Lung (tissue), 12 donors: ENCODE measurements around the gene NAALADL2. TPM values are rescaled to one million over a fixed set of nuclear protein-coding genes. Genes with fewer than 3 reads are reported as not detected.

Source experiments
- ATAC-seq: fragments of 200-7000 bp; cut with Tn5 transposase; one replicate; pipeline ENCODE4 v1.9.1; 2020; ENCODE audit warnings: moderate number of reproducible peaks; ENCODE audit not compliant: insufficient read depth, low FRiP score
- DNase-seq, 3 donors: peaks; one replicate each; pipeline ENCODE4 v3.0.0-alpha.2; 2013 to 2017
- H3K27ac ChIP-seq, 2 donors: one replicate each; pipeline ENCODE4 v1.5.1; 2013; ENCODE audit warnings: mild to moderate bottlenecking in 2 of 2, moderate library complexity in 2 of 2, control low read depth in 1 of 2, inconsistent platforms in 1 of 2, low read depth in 1 of 2, low read length in 1 of 2
- H3K27me3 ChIP-seq, 3 donors: one replicate each; pipeline ENCODE4 v1.5.1; 2013; ENCODE audit warnings: low read length in 2 of 3; ENCODE audit not compliant: control insufficient read depth in 3 of 3, insufficient read depth in 3 of 3
- H3K36me3 ChIP-seq, 4 donors: one replicate each; pipeline ENCODE4 v1.5.1; 2013; ENCODE audit warnings: low read length in 4 of 4, mild to moderate bottlenecking in 1 of 4, moderate library complexity in 1 of 4; ENCODE audit not compliant: control insufficient read depth in 4 of 4, insufficient read depth in 4 of 4
- H3K4me1 ChIP-seq, 5 donors: one replicate each; pipeline ENCODE4 v1.5.1; 2013; ENCODE audit warnings: low read length in 5 of 5, mild to moderate bottlenecking in 2 of 5, moderate library complexity in 1 of 5; ENCODE audit not compliant: control insufficient read depth in 5 of 5, insufficient read depth in 5 of 5
- H3K4me3 ChIP-seq: one replicate; pipeline ENCODE4 v1.5.1; 2013; ENCODE audit warnings: mild to moderate bottlenecking, control low read depth, moderate library complexity
- H3K9ac ChIP-seq, 2 donors: one replicate each; pipeline ENCODE4 v1.5.1; 2013; ENCODE audit warnings: low read length in 2 of 2, control low read depth in 1 of 2; ENCODE audit not compliant: insufficient read depth in 1 of 2
- H3K9me3 ChIP-seq, 4 donors: one replicate each; pipeline ENCODE4 v1.5.1; 2013; ENCODE audit warnings: low read length in 3 of 4, mild to moderate bottlenecking in 1 of 4, moderate library complexity in 1 of 4; ENCODE audit not compliant: control insufficient read depth in 4 of 4, insufficient read depth in 3 of 4
- WGBS, 2 donors: extraction: QIAGEN DNeasy Blood & Tissue Kit; methylation state at CpG; one replicate each; pipeline ENCODE4 v1.1.7; 2013; 5-methylcytosine and 5-hydroxymethylcytosine counted together
- polyA plus RNA-seq, 2 donors: library from polyadenylated mRNA; stranded (reverse); fragments of 200-250 nt; gene quantifications; one replicate each; pipeline ENCODE4 v1.2.1, GENCODE V29; 2013
- total RNA-seq, 2 donors: library from RNA; depleted of rRNA in 1 of 2; stranded (reverse); fragments of >200 nt in 1 of 2; gene quantifications; one replicate each; pipeline ENCODE4 v1.2.1, GENCODE V29; 2014 to 2021
- TF ChIP-seq, protein P1 (sequence below): IDR thresholded peaks from 2 replicates; pipeline ENCODE4 v1.5.1; 2012; ENCODE audit warnings: mild to moderate bottlenecking; ENCODE audit errors: control extremely low read depth, extremely low read depth
- donor health status: control.
- donor health status: control.
- donor health status: Bipolar disorder and iron deficiency.
- donor health status: healthy.
- donor health status: DM: yes; HTN: yes; CAD: no.

Gene NAALADL2
- total and polyA plus RNA-seq, 4 donors = 0.49 to 46.7 (median 4.7) TPM

DNA sequence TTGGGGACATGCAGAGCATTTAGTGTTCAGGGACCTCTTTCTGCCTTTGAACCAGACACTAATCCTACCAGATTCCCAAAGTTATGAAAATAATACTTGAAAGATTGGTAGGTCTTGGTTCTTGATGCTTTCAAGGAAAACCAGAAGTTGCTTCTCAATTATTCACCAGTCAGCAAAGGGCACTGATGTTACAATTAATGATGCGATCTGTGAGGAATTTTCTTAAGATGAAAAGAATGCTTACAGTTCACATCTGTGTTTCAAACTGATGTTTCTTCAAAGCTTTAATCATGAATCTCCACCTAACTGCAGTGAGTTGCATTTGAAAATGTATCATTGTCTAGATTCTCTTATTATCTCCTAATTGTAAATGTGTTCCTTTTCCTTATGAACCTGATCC, 161.0 kb downstream of the NAALADL2 start:
- Histone ChIP-seq H3K4me1 (peaks cover 0 to 3% (median 0%) of the 10 kb centered on the region in 5 donors), H3K4me3 (no peak overlapping the region), H3K36me3 (no peaks in the 10 kb centered on the region), H3K9ac (no peak overlapping the region), H3K27ac (no peak overlapping the region), H3K27me3 (no peaks in the 10 kb centered on the region), H3K9me3 (no peaks in the 10 kb centered on the region)
- no peak for DNase-seq
- no peak for ATAC-seq
- TF ChIP-seq, protein P1, sequence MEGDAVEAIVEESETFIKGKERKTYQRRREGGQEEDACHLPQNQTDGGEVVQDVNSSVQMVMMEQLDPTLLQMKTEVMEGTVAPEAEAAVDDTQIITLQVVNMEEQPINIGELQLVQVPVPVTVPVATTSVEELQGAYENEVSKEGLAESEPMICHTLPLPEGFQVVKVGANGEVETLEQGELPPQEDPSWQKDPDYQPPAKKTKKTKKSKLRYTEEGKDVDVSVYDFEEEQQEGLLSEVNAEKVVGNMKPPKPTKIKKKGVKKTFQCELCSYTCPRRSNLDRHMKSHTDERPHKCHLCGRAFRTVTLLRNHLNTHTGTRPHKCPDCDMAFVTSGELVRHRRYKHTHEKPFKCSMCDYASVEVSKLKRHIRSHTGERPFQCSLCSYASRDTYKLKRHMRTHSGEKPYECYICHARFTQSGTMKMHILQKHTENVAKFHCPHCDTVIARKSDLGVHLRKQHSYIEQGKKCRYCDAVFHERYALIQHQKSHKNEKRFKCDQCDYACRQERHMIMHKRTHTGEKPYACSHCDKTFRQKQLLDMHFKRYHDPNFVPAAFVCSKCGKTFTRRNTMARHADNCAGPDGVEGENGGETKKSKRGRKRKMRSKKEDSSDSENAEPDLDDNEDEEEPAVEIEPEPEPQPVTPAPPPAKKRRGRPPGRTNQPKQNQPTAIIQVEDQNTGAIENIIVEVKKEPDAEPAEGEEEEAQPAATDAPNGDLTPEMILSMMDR = no peak
- 91 to 97% methylated on average over 1 of the region's 1 CpG for WGBS, 2 donors

GRCh38 chr3:175029828-175030227, 170.7 kb downstream of the NAALADL2 start:
- no peak overlapping the region for H3K4me3 ChIP-seq
- H3K4me1 ChIP-seq = no peaks in the 10 kb centered on the region
- DNase-seq = no peak
- no peaks in the 10 kb centered on the region for H3K36me3 ChIP-seq
- ATAC-seq = no peak
- TF ChIP-seq, protein P1 = no peak
- WGBS, 2 donors = 88 to 94% methylated on average over 2 of the region's 2 CpGs
- no peak overlapping the region for H3K27ac ChIP-seq
- H3K9ac ChIP-seq = no peak overlapping the region
- H3K9me3 ChIP-seq = no peaks in the 10 kb centered on the region
- H3K27me3 ChIP-seq = no peaks in the 10 kb centered on the region

- H3K9ac ChIP-seq = no peak overlapping the region
- WGBS, 2 donors = 86 to 90% methylated on average over 4 of the region's 4 CpGs
Measured at GRCh38 chr3:175039875-175040274, 180.7 kb downstream of the NAALADL2 start.

GRCh38 chr3:175041369-175041768, 182.2 kb downstream of the NAALADL2 start:
- ATAC-seq (no peak), DNase-seq (peak in 2 of 3 donors; percentile 19 to 28)
- no peaks in the 10 kb centered on the region for H3K36me3 ChIP-seq
- no peak overlapping the region for H3K4me3 ChIP-seq
- no peak overlapping the region for H3K27ac ChIP-seq
- H3K27me3 ChIP-seq = no peaks in the 10 kb centered on the region
- peaks cover 0 to 17% (median 0%) of the 10 kb centered on the region in 5 donors for H3K4me1 ChIP-seq
- 60 to 71% methylated on average over 2 of the region's 2 CpGs for WGBS, 2 donors
- H3K9ac ChIP-seq = no peak overlapping the region
- no peaks in the 10 kb centered on the region for H3K9me3 ChIP-seq
- TF ChIP-seq, protein P1 = no peak

More at GRCh38 chr3:175039875-175040274, 180.7 kb downstream of the NAALADL2 start:
- DNase-seq = no peak
- no peaks in the 10 kb centered on the region for H3K27me3 ChIP-seq
- no peaks in the 10 kb centered on the region for H3K36me3 ChIP-seq
- no peak overlapping the region for H3K27ac ChIP-seq
- H3K4me3 ChIP-seq = no peak overlapping the region
- TF ChIP-seq, protein P1 = no peak
- H3K4me1 ChIP-seq = peaks cover 0 to 11% (median 0%) of the 10 kb centered on the region in 5 donors
- ATAC-seq = no peak
- H3K9me3 ChIP-seq = no peaks in the 10 kb centered on the region
